HG02840 (cell line): ENCODE results near the gene PERP.

Experiments used
- ATAC-seq: cut with Tn5 transposase; IDR thresholded peaks from one replicate; pipeline ENCODE4 v1.9.1; 2021; ENCODE audit warnings: mild to moderate bottlenecking, moderate library complexity, moderate number of reproducible peaks; ENCODE audit not compliant: unreplicated experiment, low FRiP score

Gene PERP

DNA sequence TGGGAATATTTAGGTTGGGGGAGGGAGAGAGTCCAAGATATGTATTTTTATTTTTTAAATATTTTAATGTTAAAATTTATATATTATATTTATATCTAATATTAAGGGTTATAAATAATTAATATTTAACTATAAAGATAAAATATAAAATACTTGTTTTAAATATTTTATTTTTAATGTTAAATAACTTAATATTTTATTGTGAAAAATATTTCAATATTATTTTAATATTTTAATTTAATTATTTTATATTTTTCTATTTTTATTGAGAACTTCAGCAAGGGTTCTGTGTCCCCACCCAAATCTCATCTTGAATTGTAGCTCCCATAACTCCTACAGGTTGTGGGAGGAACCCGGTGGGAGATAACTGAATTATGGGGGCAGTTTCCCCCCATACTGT lies 34.0 kb downstream of the PERP start:
- ATAC-seq = no peak

DNA sequence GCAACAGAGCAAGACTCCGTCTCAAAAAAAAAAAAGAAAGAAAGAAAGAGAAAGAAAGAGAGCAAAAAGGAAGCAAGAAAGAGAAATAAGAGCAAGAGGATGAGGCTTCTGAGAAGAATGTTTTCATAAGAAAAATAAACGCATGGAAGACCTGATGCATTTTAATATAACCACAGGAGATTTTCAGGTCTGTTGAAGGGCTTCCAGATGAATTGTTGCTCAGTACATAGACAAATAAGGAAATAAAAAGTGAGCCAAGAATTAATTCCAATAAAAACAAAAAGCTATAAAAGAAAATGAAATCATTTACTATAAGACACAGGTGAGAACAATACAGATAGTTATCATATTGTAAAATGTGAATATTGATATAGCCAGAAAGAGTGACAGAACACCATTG lies 43.5 kb downstream of the PERP start:
- no peak for ATAC-seq

DNA sequence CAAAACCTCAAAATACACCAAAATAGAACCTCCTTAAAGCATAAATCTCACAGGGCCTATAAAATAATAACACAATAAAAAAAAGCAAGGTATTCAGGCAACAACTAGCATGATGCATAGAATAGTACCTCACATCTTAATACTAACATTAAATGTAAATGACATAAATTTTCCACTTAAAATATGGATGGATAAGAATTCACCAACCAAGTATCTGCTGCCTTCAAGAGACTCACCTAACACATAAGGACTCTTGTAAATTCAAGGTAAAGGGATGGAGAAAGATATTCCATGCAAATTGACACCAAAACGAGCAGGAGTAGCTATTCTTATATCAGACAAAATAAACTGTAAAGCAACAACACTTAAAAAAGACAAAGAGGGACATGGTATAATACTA lies 52.2 kb downstream of the PERP start:
- no peak for ATAC-seq

DNA sequence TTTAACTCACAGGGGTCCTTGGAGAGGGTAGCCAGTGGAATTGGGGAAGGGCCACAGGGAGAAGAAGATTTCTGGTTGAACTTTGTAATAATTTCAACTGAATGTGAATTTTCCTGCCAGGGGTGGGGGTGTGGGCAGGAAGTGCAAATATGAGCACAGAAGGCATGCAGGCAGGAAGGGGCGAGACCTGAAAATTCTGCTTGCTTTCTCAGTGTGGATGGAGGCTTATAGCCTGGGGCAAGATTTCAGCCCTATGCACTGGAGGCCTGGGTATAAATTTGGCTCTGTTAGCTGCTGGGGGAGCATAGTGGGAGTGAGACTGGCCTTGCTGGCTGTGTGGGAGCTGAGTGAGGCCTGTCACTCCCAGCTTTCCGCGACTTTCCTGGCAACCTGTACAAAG lies 54.4 kb downstream of the PERP start:
- no peak for ATAC-seq

DNA sequence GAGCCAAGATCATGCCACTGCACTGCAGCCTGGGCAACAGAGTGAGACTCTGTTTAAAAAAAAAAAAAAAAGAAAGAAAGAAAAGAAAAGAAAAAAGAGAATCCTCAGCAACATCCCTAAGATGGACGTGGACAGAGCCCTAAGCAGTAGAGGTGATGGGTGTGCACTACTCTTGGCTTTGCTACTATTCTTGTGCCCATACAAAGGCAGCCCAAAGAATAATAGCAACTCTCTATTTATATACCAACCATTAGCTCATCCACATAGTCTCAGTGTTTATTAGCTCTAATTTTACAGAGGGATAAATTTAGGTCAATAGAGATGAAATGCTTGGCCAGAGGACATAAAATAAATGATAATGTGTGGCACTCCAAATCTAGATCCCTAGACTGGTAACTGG lies 62.2 kb downstream of the PERP start:
- ATAC-seq = no peak

DNA sequence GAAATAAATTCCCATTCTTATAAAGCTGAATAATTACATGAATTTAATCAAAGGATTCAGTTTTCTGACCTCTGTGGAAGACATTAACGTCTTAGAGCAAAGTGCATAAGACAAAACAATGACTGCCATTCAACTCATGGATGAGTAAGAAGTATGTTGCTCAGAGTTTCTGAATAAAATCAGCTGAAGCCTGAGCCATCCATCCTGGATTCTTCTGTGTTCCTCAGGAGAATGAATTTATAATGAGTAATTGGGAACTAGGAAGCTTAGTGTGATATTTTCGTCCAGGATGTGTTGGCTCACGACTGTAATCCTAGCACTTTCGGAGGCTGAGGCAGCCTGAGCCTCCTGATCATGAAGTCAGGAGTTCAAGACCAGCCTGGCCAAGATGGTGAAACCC lies 62.8 kb downstream of the PERP start:
- no peak for ATAC-seq
